GM19043 (cell line): ENCODE data around the gene SDF4.

ENCODE experiments used
- ATAC-seq: cut with Tn5 transposase; IDR thresholded peaks from one replicate; pipeline ENCODE4 v1.9.1; 2021; ENCODE audit warnings: low read depth; ENCODE audit not compliant: unreplicated experiment

The SDF4 gene

GRCh38 chr1:1229770-1230169 is 2.0 kb downstream of the SDF4 start:
- ATAC-seq, result no peak

- no peak for ATAC-seq
Observed at GRCh38 chr1:1228596-1229321, 3.0 kb downstream of the SDF4 start.

GRCh38 chr1:1228187-1228586 is 3.6 kb downstream of the SDF4 start:
- no peak for ATAC-seq

GRCh38 chr1:1227386-1227785 is 4.4 kb downstream of the SDF4 start:
- ATAC-seq, result no peak

GRCh38 chr1:1226566-1227362 is 5.0 kb downstream of the SDF4 start:
- ATAC-seq, result no peak

- ATAC-seq, result no peak
Observed at GRCh38 chr1:1225913-1226312, 5.9 kb downstream of the SDF4 start.

- no peak for ATAC-seq
Observed at GRCh38 chr1:1225238-1225845, 6.5 kb downstream of the SDF4 start.

GRCh38 chr1:1223891-1224290 is 7.9 kb downstream of the SDF4 start:
- no peak for ATAC-seq

- ATAC-seq, result no peak
Observed at GRCh38 chr1:1223321-1223720, 8.5 kb downstream of the SDF4 start.

GRCh38 chr1:1222575-1223225 is 9.1 kb downstream of the SDF4 start:
- no peak for ATAC-seq

GRCh38 chr1:1221887-1222574 is 9.8 kb downstream of the SDF4 start:
- no peak for ATAC-seq

- no peak for ATAC-seq
Observed at GRCh38 chr1:1220197-1220596, 11.6 kb downstream of the SDF4 start.

- ATAC-seq, result no peak
Observed at GRCh38 chr1:1219341-1219740, 12.5 kb downstream of the SDF4 start.

GRCh38 chr1:1218524-1219200 is 13.1 kb downstream of the SDF4 start:
- no peak for ATAC-seq

GRCh38 chr1:1217621-1218523 is 13.9 kb downstream of the SDF4 start:
- no peak for ATAC-seq

GRCh38 chr1:1216770-1217620 is 14.8 kb downstream of the SDF4 start:
- ATAC-seq, result no peak

- no peak for ATAC-seq
Observed at GRCh38 chr1:1215881-1216605, 15.8 kb downstream of the SDF4 start.
